ENCODE measurements around the gene PDE4A.
"Not testable (repeated sequence)": the region's sequence is repeated elsewhere in the genome, so short reads cannot be mapped to it uniquely, and the experiment has no call there.

The PDE4A gene

DNA sequence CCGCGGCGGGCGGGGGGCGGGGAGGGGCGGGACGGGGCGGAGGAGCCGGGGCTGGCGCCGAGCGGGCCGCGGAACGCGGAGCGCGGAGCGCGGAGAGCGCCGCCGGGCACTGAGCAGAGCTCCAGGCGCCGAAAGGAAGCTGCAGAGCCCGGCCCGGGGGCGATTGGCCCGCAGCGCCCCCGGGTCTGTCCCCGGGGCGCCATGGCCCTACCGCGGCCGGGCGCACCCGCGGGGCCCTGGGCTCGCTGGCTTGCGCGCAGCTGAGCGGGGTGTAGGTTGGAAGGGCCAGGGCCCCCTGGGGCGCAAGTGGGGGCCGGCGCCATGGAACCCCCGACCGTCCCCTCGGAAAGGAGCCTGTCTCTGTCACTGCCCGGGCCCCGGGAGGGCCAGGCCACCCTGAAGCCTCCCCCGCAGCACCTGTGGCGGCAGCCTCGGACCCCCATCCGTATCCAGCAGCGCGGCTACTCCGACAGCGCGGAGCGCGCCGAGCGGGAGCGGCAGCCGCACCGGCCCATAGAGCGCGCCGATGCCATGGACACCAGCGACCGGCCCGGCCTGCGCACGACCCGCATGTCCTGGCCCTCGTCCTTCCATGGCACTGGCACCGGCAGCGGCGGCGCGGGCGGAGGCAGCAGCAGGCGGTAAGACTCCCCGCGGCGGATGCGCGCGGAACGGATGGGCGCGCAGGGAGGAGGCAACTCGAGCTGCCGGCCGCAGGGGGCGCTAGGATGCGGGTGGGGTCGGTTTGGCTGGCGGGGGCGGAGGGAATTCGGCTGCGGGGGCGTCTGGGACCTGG is at the start of gene PDE4A:
Gene PDE4A (plus strand): TSS at position 95 of the 796 bp plus-strand sequence. CDS start 227 bp downstream, at position 322.
- in situ Hi-C loops (cut with HindIII; ENCODE audit: low sequenced_read_pairs): no loop called here

- in situ Hi-C loops (cut with HindIII; ENCODE audit: low sequenced_read_pairs): no loop called here
Measured at GRCh38 chr19:10372690-10373089, 47.6 kb upstream of the PDE4A start.

- in situ Hi-C loops (cut with HindIII; ENCODE audit: low sequenced_read_pairs): no loop called here
Measured at GRCh38 chr19:10374931-10375330, 45.4 kb upstream of the PDE4A start.

DNA sequence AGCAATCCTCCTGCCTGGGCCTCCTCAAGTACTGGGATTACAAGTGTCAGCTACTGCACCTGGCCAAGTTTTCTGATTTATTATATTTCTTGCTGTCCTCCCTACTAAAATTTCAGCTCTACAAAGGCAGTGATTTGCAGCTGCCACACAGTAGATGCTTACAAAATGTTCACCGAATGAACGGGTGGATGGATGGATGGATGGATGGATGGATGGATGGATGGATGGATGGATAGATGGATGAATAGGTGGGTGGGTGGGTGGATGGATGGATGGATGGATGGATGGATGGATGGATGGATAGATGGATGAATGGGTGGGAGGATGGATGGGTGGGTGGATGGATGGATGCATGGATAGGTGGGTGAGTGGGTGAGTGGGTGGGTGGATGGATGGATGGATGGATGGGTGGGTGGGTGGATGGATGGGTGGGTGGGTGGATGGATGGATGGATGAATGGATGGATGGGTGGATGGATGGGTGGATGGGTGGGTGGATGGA is 43.1 kb upstream of the PDE4A start:
- in situ Hi-C loops (cut with HindIII; ENCODE audit: low sequenced_read_pairs): not testable (repeated sequence)

- in situ Hi-C loops (cut with HindIII; ENCODE audit: low sequenced_read_pairs): no loop called here
Measured at GRCh38 chr19:10378124-10378523, 42.2 kb upstream of the PDE4A start.

GRCh38 chr19:10379880-10380312 is 40.4 kb upstream of the PDE4A start:
- in situ Hi-C loops (cut with HindIII; ENCODE audit: low sequenced_read_pairs): no loop called here

DNA sequence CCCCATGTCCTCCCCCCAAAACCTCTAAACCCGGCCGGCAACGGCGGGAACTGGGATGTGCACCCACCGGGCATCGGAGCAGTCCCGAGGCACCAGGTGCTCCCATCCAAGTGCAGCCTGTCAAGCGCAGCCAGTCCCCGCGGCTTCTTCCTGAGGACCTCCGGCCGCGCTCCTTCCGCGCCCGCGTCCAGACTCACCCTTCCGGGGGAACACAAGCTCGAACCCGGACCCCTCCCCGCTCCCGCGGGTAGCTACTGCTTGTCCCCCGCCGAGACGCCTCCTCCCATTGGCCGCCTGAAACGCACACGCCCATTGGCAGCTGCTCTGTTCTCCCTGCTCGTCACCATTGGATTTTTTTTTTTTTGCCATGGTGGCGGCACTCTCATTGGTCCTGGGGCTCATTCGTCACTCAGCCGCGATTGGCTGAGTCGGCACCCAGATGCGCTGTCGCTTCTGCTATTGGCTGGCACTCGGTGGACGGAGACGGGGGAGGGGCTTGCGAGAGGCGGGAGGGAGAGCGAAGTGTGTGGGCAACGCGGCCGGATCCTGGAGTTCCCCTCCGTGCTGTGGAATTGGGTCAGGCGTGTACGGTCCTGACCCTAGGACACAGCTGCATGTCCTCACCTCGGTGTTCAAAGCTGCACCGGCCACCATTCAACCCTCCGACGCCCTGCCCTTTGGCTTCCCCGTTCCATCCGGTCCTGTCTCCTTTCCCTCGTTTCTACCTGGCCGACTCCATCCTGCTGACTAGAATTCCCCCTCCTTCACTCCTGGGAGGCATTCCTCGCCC is 39.8 kb upstream of the PDE4A start, which contains the start of gene TYK2:
Gene TYK2 (minus strand): TSS at position 260 of the 790 bp plus-strand sequence. CDS start 2,166 bp downstream, outside the sequence.
- in situ Hi-C loops (cut with HindIII; ENCODE audit: low sequenced_read_pairs): no loop called here

DNA sequence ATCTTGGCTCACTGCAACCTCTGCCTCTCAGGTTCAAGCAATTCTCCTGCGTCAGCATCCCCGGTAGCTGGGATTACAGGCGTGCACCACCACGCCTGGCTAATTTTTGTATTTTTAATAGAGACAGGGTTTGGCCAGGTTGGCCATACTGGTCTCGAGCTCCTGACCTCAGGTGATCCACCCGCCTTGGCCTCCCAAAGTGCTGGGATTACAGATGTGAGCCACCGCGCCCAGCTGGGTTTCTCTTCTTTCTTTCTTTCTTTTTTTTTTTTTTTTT is 37.2 kb upstream of the PDE4A start:
- in situ Hi-C loops (cut with HindIII; ENCODE audit: low sequenced_read_pairs): not testable (repeated sequence)

DNA sequence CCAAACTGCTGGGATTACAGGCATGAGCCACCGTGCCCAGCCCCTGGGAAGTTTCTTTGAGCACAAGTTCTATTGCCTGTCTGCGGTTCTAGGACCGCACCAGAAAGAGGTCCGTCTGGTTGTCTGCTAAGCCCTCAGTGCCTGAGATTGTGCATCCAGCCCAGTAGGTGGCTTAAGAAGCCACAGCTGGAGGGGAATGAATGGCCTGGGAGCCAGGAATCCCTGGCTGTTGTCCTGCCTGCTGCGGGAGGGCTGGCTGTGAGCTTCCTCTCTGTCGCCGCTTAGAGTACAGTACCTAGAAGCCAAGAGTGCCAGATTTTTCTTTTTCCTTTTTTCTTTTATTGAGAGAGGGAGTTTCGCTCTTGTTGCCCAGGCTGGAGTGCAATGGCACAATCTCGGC is 35.8 kb upstream of the PDE4A start:
- in situ Hi-C loops (cut with HindIII; ENCODE audit: low sequenced_read_pairs): no loop called here

GRCh38 chr19:10388957-10389356 is 31.4 kb upstream of the PDE4A start:
- in situ Hi-C loops (cut with HindIII; ENCODE audit: low sequenced_read_pairs): no loop called here

DNA sequence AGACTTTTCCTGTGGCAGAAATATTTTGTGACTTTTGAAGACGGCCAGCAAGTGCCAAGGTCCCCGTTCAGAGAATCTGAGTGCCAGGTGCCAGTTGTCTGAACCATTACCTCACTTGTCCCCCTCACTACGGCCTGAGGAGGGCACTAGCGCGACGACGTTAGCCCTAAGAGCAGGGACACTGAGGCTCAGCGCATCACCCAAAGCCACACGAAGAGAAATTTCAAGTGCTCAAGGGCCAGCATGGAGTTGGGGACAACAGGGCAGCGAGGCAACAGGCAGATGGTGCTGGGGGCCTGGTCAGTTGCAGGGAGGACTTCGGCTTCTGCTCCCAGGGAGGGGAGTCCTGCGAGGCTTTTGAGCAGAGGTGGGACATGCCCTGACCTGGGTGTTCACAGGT is 30.5 kb upstream of the PDE4A start:
- in situ Hi-C loops (cut with HindIII; ENCODE audit: low sequenced_read_pairs): no loop called here

GRCh38 chr19:10390652-10391286 is 29.6 kb upstream of the PDE4A start:
- in situ Hi-C loops (cut with HindIII; ENCODE audit: low sequenced_read_pairs): no loop called here

DNA sequence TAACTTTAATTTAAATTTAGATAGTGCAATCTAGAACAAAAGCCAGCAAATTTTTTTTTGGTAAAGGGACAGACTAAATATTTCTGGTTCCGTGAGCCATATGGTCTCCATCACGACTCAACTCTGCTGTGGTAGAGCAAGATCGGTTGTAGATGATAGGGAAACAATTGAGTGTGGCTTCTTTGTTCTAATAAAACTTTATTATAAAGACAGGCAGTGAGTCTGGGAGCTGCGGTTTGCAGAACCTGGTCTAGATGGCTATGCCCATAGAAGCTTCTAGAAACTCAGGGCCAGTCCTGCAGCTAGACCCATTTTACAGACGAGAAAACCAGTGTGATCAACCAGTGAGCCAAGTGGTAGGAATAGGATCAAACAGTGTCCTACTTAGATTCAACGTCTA is 28.2 kb upstream of the PDE4A start:
- in situ Hi-C loops (cut with HindIII; ENCODE audit: low sequenced_read_pairs): no loop called here

GRCh38 chr19:10393137-10393536 is 27.2 kb upstream of the PDE4A start:
- in situ Hi-C loops (cut with HindIII; ENCODE audit: low sequenced_read_pairs): no loop called here

DNA sequence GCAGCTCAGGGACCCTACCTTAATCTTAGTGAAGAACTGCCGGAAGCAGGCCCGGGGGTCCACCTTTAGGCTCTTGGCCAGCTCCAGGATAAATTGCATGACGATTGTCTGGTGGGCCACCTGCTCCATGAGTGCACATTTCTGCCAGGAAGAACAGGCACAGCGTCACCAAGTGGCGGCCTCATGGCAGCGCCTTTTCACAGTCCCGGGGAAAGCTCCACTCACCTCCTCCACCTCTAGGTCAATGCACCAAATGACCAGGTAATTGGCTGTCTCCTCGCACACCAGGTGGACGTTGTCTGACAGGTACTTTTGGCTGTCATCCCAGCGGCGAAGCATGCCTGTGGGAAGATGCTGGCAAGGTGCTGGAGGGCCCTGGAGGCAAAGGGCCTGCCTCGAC is 25.3 kb upstream of the PDE4A start:
- in situ Hi-C loops (cut with HindIII; ENCODE audit: low sequenced_read_pairs): no loop called here

DNA sequence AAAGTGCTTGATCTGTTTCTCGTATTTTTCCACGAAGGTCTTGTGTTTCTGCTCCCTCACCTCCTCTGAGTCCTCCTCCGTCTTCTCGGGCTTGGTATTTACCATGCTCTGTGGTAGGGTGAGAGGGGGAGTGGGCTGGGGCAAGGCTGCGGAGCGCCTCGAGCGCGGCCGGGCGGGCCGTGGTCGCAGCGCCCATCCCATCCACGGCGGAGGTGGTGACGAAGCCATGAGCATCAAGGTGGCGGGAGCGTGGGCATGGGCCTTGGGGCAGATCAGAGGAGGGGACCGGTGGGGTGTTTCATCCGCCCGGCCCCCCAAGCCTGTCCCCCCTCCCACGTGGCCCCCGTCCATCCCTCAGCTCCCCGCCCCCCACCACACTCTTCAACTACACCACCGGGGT is 24.9 kb upstream of the PDE4A start:
- in situ Hi-C loops (cut with HindIII; ENCODE audit: low sequenced_read_pairs): no loop called here

DNA sequence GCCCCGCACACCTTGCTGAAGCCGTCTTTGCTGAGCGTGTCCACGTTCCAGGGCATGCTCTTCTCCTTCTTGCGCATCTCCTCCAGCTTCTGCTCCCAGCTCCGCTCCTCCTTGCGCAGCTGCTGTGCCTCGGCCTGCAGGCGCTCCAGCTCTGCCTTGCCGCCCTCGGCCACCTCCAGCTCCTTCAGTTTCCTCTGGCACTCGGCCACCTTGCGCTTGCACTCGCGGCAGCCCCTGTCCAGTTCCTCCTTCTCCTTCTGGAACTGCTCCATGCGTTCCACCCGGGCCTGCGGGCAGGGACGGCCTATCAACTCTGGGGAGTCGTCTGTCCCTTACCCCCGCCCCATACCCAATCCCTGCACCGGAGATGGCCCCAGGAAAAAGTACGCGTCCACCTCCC is 24.4 kb upstream of the PDE4A start:
- in situ Hi-C loops (cut with HindIII; ENCODE audit: low sequenced_read_pairs): no loop called here

- in situ Hi-C loops (cut with HindIII; ENCODE audit: low sequenced_read_pairs): no loop called here
Measured at GRCh38 chr19:10398819-10399218, 21.5 kb upstream of the PDE4A start.

DNA sequence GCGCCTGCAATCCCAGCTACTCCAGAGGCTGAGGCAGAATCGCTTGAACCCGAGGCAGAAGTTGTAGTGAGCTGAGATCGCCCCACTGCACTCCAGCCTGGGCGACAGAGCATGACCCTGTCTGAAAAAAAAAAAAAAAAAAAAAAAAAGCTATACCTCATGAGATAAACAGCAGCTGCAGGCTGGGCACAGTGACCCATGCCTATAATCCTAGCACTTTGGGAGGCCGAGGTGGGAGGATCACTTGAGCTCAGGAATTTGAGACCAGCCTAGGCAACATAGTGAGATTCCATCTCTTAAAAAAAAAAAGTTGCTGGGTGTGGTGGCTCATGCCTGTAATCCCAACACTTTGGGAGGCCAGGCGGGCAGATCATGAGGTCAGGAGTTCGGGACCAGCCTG is 21.0 kb upstream of the PDE4A start:
- in situ Hi-C loops (cut with HindIII; ENCODE audit: low sequenced_read_pairs): not testable (repeated sequence)

- in situ Hi-C loops (cut with HindIII; ENCODE audit: low sequenced_read_pairs): no loop called here
Measured at GRCh38 chr19:10399878-10400277, 20.5 kb upstream of the PDE4A start.

DNA sequence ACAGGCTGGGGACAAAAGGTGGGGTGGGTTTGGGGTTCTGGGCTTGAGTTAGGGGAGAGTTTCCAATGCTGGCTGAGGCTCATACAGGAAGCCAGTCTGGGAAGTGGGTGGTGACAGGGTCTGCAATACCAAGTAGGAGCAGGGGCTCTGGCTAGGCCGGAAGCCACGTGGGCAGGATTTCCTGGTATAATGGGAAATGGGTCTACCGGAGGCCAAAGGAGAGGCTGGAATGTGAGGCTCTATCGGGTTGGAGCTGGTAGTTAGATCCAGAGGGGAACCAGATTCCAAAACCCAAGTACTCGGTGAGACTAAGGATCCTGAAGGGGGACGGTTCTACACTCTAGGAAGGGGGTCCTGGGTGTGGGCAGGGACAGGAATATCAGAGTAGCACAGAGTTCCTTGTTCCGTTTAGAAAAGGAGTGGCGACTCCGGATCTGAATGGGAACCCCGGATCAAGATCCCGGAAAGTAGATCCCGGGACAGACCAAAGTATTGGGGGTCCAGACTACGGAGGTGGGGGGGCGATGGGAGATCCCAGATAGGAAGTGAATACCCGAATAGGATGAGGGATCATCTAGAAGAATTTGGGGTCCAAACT is 17.8 kb upstream of the PDE4A start:
- in situ Hi-C loops (cut with HindIII; ENCODE audit: low sequenced_read_pairs): no loop called here
